B cell (primary cell): Measurements from ENCODE around the gene RMND5A. TPM values are rescaled to one million over a fixed set of nuclear protein-coding genes. Genes with fewer than 3 reads are reported as not detected.

ENCODE experiments used
- ATAC-seq: fragments of 200-7000 bp; cut with Tn5 transposase; one replicate; pipeline ENCODE4 v1.10.0; 2021; ENCODE audit warnings: low read depth, mild to moderate bottlenecking, moderate number of reproducible peaks, moderate library complexity
- CTCF ChIA-PET: fragments of 350-600 bp; sonication (Branson Sonifier 250); formaldehyde crosslinking; loops from one replicate; lab custom pipeline; 2021; ENCODE audit warnings: antibody characterized with exemption, inconsistent platforms; lab: Charles Lee
- POLR2A ChIA-PET: fragments of 350-600 bp; sonication (Branson Sonifier 250); formaldehyde crosslinking; loops from one replicate; lab custom pipeline; 2021; ENCODE audit warnings: antibody characterized with exemption; lab: Charles Lee
- DNase-seq: peaks from one replicate; pipeline ENCODE4 v3.0.0; 2013
- H2AFZ ChIP-seq: 2 replicates; pipeline ENCODE4 v1.6.1; 2012; ENCODE audit warnings: mild to moderate bottlenecking, low read depth, low read length; ENCODE audit not compliant: insufficient read depth, poor library complexity, severe bottlenecking
- H3K27ac ChIP-seq, 2 donors: 1 replicate in 1 of 2; 2 replicates in 1 of 2; pipeline ENCODE4 v1.5.1; 2012 to 2013; ENCODE audit warnings: low read length in 2 of 2, mild to moderate bottlenecking in 2 of 2, moderate library complexity in 1 of 2
- H3K27me3 ChIP-seq, 4 experiments: fragments of 200-600 bp in 1 of 4; sonication (generic) in 1 of 4; replicated peaks in 1 of 4; 1 replicate in 2 of 4; 2 replicates in 2 of 4; pipeline versions ENCODE4 v1.6.1 to v1.7.0; 2013 to 2016; ENCODE audit warnings: low read length in 3 of 4, mild to moderate bottlenecking in 2 of 4, mixed read lengths in 1 of 4, moderate library complexity in 1 of 4; ENCODE audit not compliant: insufficient read depth in 4 of 4, control insufficient read depth in 3 of 4; ENCODE audit errors: control extremely low read depth in 1 of 4
- H3K36me3 ChIP-seq, 2 experiments: replicated peaks in 1 of 2; 1 replicate in 1 of 2; 2 replicates in 1 of 2; pipeline versions ENCODE4 v1.6.1 to v1.7.1; 2013; ENCODE audit warnings: low read length in 1 of 2; ENCODE audit not compliant: insufficient read depth in 2 of 2, control insufficient read depth in 1 of 2; ENCODE audit errors: control extremely low read depth in 1 of 2, extremely low read depth in 1 of 2
- H3K4me1 ChIP-seq, 2 donors: fragments of 200-600 bp in 1 of 2; sonication (generic) in 1 of 2; 1 replicate in 1 of 2; 2 replicates in 1 of 2; pipeline versions ENCODE4 v1.5.1 to v1.6.1; 2013 to 2017; ENCODE audit warnings: low read length in 2 of 2; ENCODE audit not compliant: control insufficient read depth in 2 of 2, insufficient read depth in 2 of 2
- H3K4me2 ChIP-seq: replicated peaks from 2 replicates; pipeline ENCODE3; 2012; ENCODE audit warnings: mild to moderate bottlenecking, low read depth, low read length; ENCODE audit not compliant: poor library complexity, severe bottlenecking
- H3K4me3 ChIP-seq, 5 experiments: fragments of 200-600 bp in 1 of 5; sonication (generic) in 1 of 5; 1 replicate in 3 of 5; 2 replicates in 2 of 5; pipeline versions ENCODE4 v1.5.1 to v1.7.0; 2011 to 2016; ENCODE audit warnings: low read length in 4 of 5, mild to moderate bottlenecking in 4 of 5, low read depth in 2 of 5, control low read depth in 1 of 5, moderate library complexity in 1 of 5; ENCODE audit not compliant: insufficient read depth in 1 of 5; ENCODE audit errors: control extremely low read depth in 1 of 5, extremely low read depth in 1 of 5
- H3K79me2 ChIP-seq: fragments of 200-600 bp; sonication (generic); one replicate; pipeline ENCODE4 v1.6.0; 2016; ENCODE audit warnings: low read length; ENCODE audit not compliant: control insufficient read depth, insufficient read depth
- H3K9ac ChIP-seq: fragments of 200-600 bp; sonication (generic); 2 replicates; pipeline ENCODE4 v1.6.1; 2017; ENCODE audit warnings: mild to moderate bottlenecking, low read length, moderate library complexity
- H3K9me3 ChIP-seq, 3 donors: one replicate each; pipeline versions ENCODE4 v1.6.1 to v1.7.1; 2013; ENCODE audit warnings: low read length in 2 of 3; ENCODE audit not compliant: control insufficient read depth in 2 of 3, insufficient read depth in 1 of 3; ENCODE audit errors: control extremely low read depth in 1 of 3
- H4K20me1 ChIP-seq: 2 replicates; pipeline ENCODE4 v1.6.0; 2012; ENCODE audit warnings: mild to moderate bottlenecking, low read length; ENCODE audit not compliant: insufficient read depth, control insufficient read depth, poor library complexity, severe bottlenecking
- H3K27ac Mint-ChIP-seq: one replicate; pipeline ENCODE4 v1.8.0; 2021; ENCODE audit warnings: mixed read lengths
- H3K27me3 Mint-ChIP-seq: one replicate; pipeline ENCODE4 v1.8.0; 2021; ENCODE audit warnings: mixed read lengths
- H3K4me1 Mint-ChIP-seq: one replicate; pipeline ENCODE4 v1.8.0; 2021; ENCODE audit warnings: mixed read lengths
- H3K4me3 Mint-ChIP-seq: one replicate; pipeline ENCODE4 v1.8.0; 2021; ENCODE audit warnings: mixed read lengths
- H3K9me3 Mint-ChIP-seq: one replicate; pipeline ENCODE4 v1.8.0; 2022; ENCODE audit warnings: mixed read lengths; ENCODE audit not compliant: insufficient read depth
- CTCF ChIP-seq: fragments of 200-600 bp; IDR thresholded peaks from one replicate; pipeline ENCODE4 v1.8.0; 2022; ENCODE audit warnings: antibody characterized with exemption, mild to moderate bottlenecking
- EZH2 ChIP-seq: IDR thresholded peaks from 2 replicates; pipeline ENCODE4 v1.6.1; 2012; ENCODE audit warnings: borderline replicate concordance, low read depth, mild to moderate bottlenecking, moderate library complexity, low read length; ENCODE audit not compliant: insufficient read depth, poor library complexity, severe bottlenecking
- WGBS: methylation state at CpG from one replicate; pipeline ENCODE4 v1.1.5; 2013; ENCODE audit warnings: missing lambda C conversion rate; ENCODE audit not compliant: insufficient coverage; 5-methylcytosine and 5-hydroxymethylcytosine counted together
- intact Hi-C: fragments of 100-400 bp; cut with micrococcal nuclease; formaldehyde crosslinking; loops from one replicate; pipeline ENCODE4 v1.10.0; 2022
- polyA plus RNA-seq: library from polyadenylated mRNA; depleted of rRNA; stranded (reverse); fragments of >200 nt; gene quantifications from 2 replicates; pipeline ENCODE4 v1.2.3, GENCODE V29; 2012
- total RNA-seq, 2 donors: library from RNA; stranded (reverse); fragments of 120-200 nt in 1 of 2; gene quantifications; 1 replicate in 1 of 2; 2 replicates in 1 of 2; pipeline versions ENCODE4 v1.2.3 to v1.2.4, GENCODE V29; 2013 to 2022

RMND5A gene
- total and polyA plus RNA-seq, 2 donors (not counting 1 experiment from before 2014, with no cell fraction given), result 13.0 to 33.7 TPM

GRCh38 chr2:86704459-86704971 is 15.6 kb upstream of the RMND5A start:
- H3K79me2 ChIP-seq, result no peaks in the 10 kb centered on the region
- Mint-ChIP-seq H3K27ac (no peak overlapping the region), H3K4me1 (no peaks in the 10 kb centered on the region), H3K9me3 (no peaks in the 10 kb centered on the region), H3K4me3 (no peak overlapping the region), H3K27me3 (no peaks in the 10 kb centered on the region)
- CTCF ChIA-PET, result no interaction called here
- ATAC-seq, result no peak
- no peak overlapping the region for H3K4me3 ChIP-seq
- POLR2A ChIA-PET, result no interaction called here
- H3K27me3 ChIP-seq, result no peaks in the 10 kb centered on the region
- no peaks in the 10 kb centered on the region for H4K20me1 ChIP-seq
- TF ChIP-seq EZH2 (no peak), CTCF (no peak)
- H3K36me3 ChIP-seq, result no peaks in the 10 kb centered on the region
- intact Hi-C loops, result no loop called here
- no peaks in the 10 kb centered on the region for H3K4me1 ChIP-seq
- peaks cover 0 to 3% (median 3%) of the 10 kb centered on the region in 3 donors for H3K9me3 ChIP-seq
- no peak overlapping the region for H3K4me2 ChIP-seq
- no peak overlapping the region for H3K27ac ChIP-seq
- 88% methylated on average over 2 of the region's 4 CpGs for WGBS
- H2AFZ ChIP-seq, result no peak overlapping the region
- no peak for DNase-seq
- no peak overlapping the region for H3K9ac ChIP-seq

- H3K9ac ChIP-seq, result no peak overlapping the region
- H3K9me3 ChIP-seq, result peaks cover 0 to 3% (median 3%) of the 10 kb centered on the region in 3 donors
- no peak for TF ChIP-seq CTCF
- no peak for TF ChIP-seq EZH2
- H3K27ac ChIP-seq, result no peak overlapping the region
- no peak for DNase-seq
- no peak overlapping the region for H3K4me2 ChIP-seq
- Mint-ChIP-seq H3K9me3 (no peaks in the 10 kb centered on the region), H3K4me3 (no peak overlapping the region), H3K4me1 (no peaks in the 10 kb centered on the region), H3K27ac (no peak overlapping the region), H3K27me3 (no peaks in the 10 kb centered on the region)
- POLR2A ChIA-PET, result no interaction called here
- intact Hi-C loops, result no loop called here
- no peaks in the 10 kb centered on the region for H3K27me3 ChIP-seq
- H3K4me3 ChIP-seq, result no peak overlapping the region
- no peaks in the 10 kb centered on the region for H3K79me2 ChIP-seq
- no peaks in the 10 kb centered on the region for H4K20me1 ChIP-seq
- no peak overlapping the region for H2AFZ ChIP-seq
- 100% methylated on average over 1 of the region's 6 CpGs for WGBS
- H3K36me3 ChIP-seq, result no peaks in the 10 kb centered on the region
- CTCF ChIA-PET, result no interaction called here
- no peaks in the 10 kb centered on the region for H3K4me1 ChIP-seq
- no peak for ATAC-seq
These were observed 13.9 kb upstream of the RMND5A start for GRCh38 chr2:86706220-86706619.
